H9 (cell line): ENCODE measurements around the gene TTC1. TPM values are rescaled to one million over a fixed set of nuclear protein-coding genes. Genes with fewer than 3 reads are reported as not detected.

ENCODE experiments used
- DNase-seq: peaks from one replicate; pipeline ENCODE4 v3.0.0-alpha.2; 2017
- H2AFZ ChIP-seq: one replicate; pipeline ENCODE4 v1.6.1; 2013; ENCODE audit warnings: mild to moderate bottlenecking, low read length, control low read depth, moderate library complexity
- H2AK5ac ChIP-seq: 2 replicates; pipeline ENCODE4 v1.6.1; 2013; ENCODE audit warnings: low read length, control low read depth, mixed read lengths; ENCODE audit not compliant: insufficient read length
- H2BK120ac ChIP-seq: one replicate; pipeline ENCODE4 v1.6.1; 2013; ENCODE audit warnings: low read depth, mild to moderate bottlenecking, low read length, control low read depth, inconsistent platforms; ENCODE audit not compliant: poor library complexity, severe bottlenecking
- H2BK12ac ChIP-seq: 2 replicates; pipeline ENCODE4 v1.6.1; 2013; ENCODE audit warnings: low read length, control low read depth, mixed read lengths, low read depth; ENCODE audit not compliant: insufficient read length
- H2BK15ac ChIP-seq: 2 replicates; pipeline ENCODE4 v1.6.1; 2013; ENCODE audit warnings: low read depth, low read length, control low read depth
- H2BK20ac ChIP-seq: one replicate; pipeline ENCODE4 v1.6.1; 2013; ENCODE audit warnings: low read depth, mild to moderate bottlenecking, low read length, control low read depth, inconsistent platforms; ENCODE audit not compliant: poor library complexity, severe bottlenecking
- H2BK5ac ChIP-seq: 2 replicates; pipeline ENCODE4 v1.6.1; 2013; ENCODE audit warnings: low read length, control low read depth, mixed read lengths; ENCODE audit not compliant: insufficient read length
- H3K14ac ChIP-seq: 2 replicates; pipeline ENCODE4 v1.6.1; 2013; ENCODE audit warnings: low read length, control low read depth; ENCODE audit not compliant: insufficient read depth
- H3K18ac ChIP-seq: 2 replicates; pipeline ENCODE4 v1.6.1; 2013; ENCODE audit warnings: low read depth, mild to moderate bottlenecking, mixed read lengths, low read length, control low read depth; ENCODE audit not compliant: insufficient read length
- H3K23ac ChIP-seq: 2 replicates; pipeline ENCODE4 v1.6.1; 2013; ENCODE audit warnings: low read length, control low read depth, mixed read lengths, low read depth; ENCODE audit not compliant: insufficient read length
- H3K23me2 ChIP-seq: 2 replicates; pipeline ENCODE4 v1.6.1; 2013; ENCODE audit warnings: low read depth, mild to moderate bottlenecking, mixed read lengths, low read length, control low read depth; ENCODE audit not compliant: insufficient read length, poor library complexity, severe bottlenecking
- H3K27ac ChIP-seq: 2 replicates; pipeline ENCODE4 v1.5.1; 2013; ENCODE audit warnings: low read length, control low read depth, mixed read lengths, low read depth; ENCODE audit not compliant: insufficient read length
- H3K27me3 ChIP-seq: 2 replicates; pipeline ENCODE4 v1.6.1; 2013; ENCODE audit warnings: low read length, control low read depth, inconsistent platforms; ENCODE audit not compliant: insufficient read depth
- H3K4ac ChIP-seq: 2 replicates; pipeline ENCODE4 v1.6.1; 2013; ENCODE audit warnings: low read depth, mild to moderate bottlenecking, control low read depth, inconsistent platforms, low read length, moderate library complexity
- H3K4me1 ChIP-seq: 2 replicates; pipeline ENCODE4 v1.6.1; 2013; ENCODE audit warnings: low read length, control low read depth, inconsistent platforms; ENCODE audit not compliant: insufficient read depth
- H3K4me2 ChIP-seq: 2 replicates; pipeline ENCODE4 v1.6.1; 2013; ENCODE audit warnings: low read length, control low read depth, mixed read lengths; ENCODE audit not compliant: insufficient read length, insufficient read depth
- H3K56ac ChIP-seq: 2 replicates; pipeline ENCODE4 v1.6.1; 2013; ENCODE audit warnings: low read depth, mild to moderate bottlenecking, mixed read lengths, low read length, control low read depth; ENCODE audit not compliant: insufficient read length
- H3K79me1 ChIP-seq: 2 replicates; pipeline ENCODE4 v1.6.1; 2013; ENCODE audit warnings: low read depth, mild to moderate bottlenecking, moderate library complexity, low read length, control low read depth, inconsistent platforms; ENCODE audit not compliant: insufficient read depth, poor library complexity, severe bottlenecking
- H3K79me2 ChIP-seq: 2 replicates; pipeline ENCODE4 v1.6.1; 2013; ENCODE audit warnings: low read length, control low read depth, inconsistent platforms; ENCODE audit not compliant: insufficient read depth
- H3K9ac ChIP-seq: 2 replicates; pipeline ENCODE4 v1.6.1; 2013; ENCODE audit warnings: low read length, control low read depth, mixed read lengths; ENCODE audit not compliant: insufficient read length; ENCODE audit errors: extremely low read depth
- H3K9me3 ChIP-seq: one replicate; pipeline ENCODE4 v1.6.1; 2013; ENCODE audit warnings: low read depth, low read length, inconsistent platforms; ENCODE audit not compliant: control insufficient read depth
- H3T11ph ChIP-seq: one replicate; pipeline ENCODE4 v1.6.1; 2013; ENCODE audit warnings: mild to moderate bottlenecking, low read length, control low read depth, inconsistent platforms
- H4K20me1 ChIP-seq: one replicate; pipeline ENCODE4 v1.6.1; 2013; ENCODE audit not compliant: control insufficient read depth, insufficient read length, insufficient read depth
- H4K5ac ChIP-seq: 2 replicates; pipeline ENCODE4 v1.6.1; 2013; ENCODE audit warnings: low read depth, mild to moderate bottlenecking, mixed read lengths, low read length, control low read depth; ENCODE audit not compliant: insufficient read length
- H4K8ac ChIP-seq: replicated peaks from 2 replicates; pipeline ENCODE4 v1.6.1; 2013; ENCODE audit warnings: low read length, control low read depth, mixed read lengths, low read depth; ENCODE audit not compliant: insufficient read length
- H4K91ac ChIP-seq: 2 replicates; pipeline ENCODE4 v1.6.1; 2013; ENCODE audit warnings: low read depth, mild to moderate bottlenecking, moderate library complexity, mixed read lengths, low read length, control low read depth; ENCODE audit not compliant: insufficient read length
- H3K27ac Mint-ChIP-seq, 3 experiments: 2 replicates in 2 of 3; 3 replicates in 1 of 3; pipeline ENCODE4 v1.8.0; 2020 to 2021; ENCODE audit warnings: mixed read lengths in 3 of 3, mild to moderate bottlenecking in 1 of 3, moderate library complexity in 1 of 3
- H3K27me3 Mint-ChIP-seq: 2 replicates; pipeline ENCODE4 v1.8.0; 2021; ENCODE audit warnings: low read depth, mild to moderate bottlenecking, moderate library complexity, mixed read lengths
- H3K36me3 Mint-ChIP-seq, 3 experiments: 2 replicates in 2 of 3; 3 replicates in 1 of 3; pipeline ENCODE4 v1.8.0; 2020 to 2021; ENCODE audit warnings: low read depth in 3 of 3, mixed read lengths in 3 of 3; ENCODE audit not compliant: insufficient read depth in 1 of 3
- H3K4me1 Mint-ChIP-seq, 2 experiments: 2 replicates each; pipeline ENCODE4 v1.8.0; 2020; ENCODE audit warnings: mixed read lengths in 2 of 2
- H3K4me3 Mint-ChIP-seq, 2 experiments: 2 replicates in 1 of 2; 3 replicates in 1 of 2; pipeline ENCODE4 v1.8.0; 2020 to 2021; ENCODE audit warnings: mild to moderate bottlenecking in 2 of 2, mixed read lengths in 2 of 2, moderate library complexity in 1 of 2
- H3K9me3 Mint-ChIP-seq, 2 experiments: 2 replicates in 1 of 2; 3 replicates in 1 of 2; pipeline ENCODE4 v1.8.0; 2020; ENCODE audit warnings: mild to moderate bottlenecking in 2 of 2, mixed read lengths in 2 of 2, moderate library complexity in 1 of 2
- CTCF ChIP-seq: fragments of 200-600 bp; sonication (generic); conservative IDR thresholded peaks from 3 replicates; pipeline ENCODE4 v1.8.0; 2021; ENCODE audit warnings: antibody characterized with exemption, mild to moderate bottlenecking
- WGBS: extraction: QIAGEN DNeasy Blood & Tissue Kit; methylation state at CpG from one replicate; pipeline ENCODE4 v1.1.7; 2013; ENCODE audit warnings: missing lambda C conversion rate, low lambda C conversion rate, mixed read lengths; ENCODE audit not compliant: insufficient read length; ENCODE audit errors: extremely low coverage; 5-methylcytosine and 5-hydroxymethylcytosine counted together
- total RNA-seq: library from RNA; stranded (reverse); gene quantifications from 2 replicates; pipeline ENCODE4 v1.2.1, GENCODE V29; 2021

The TTC1 gene
- total RNA-seq, 1 experiment from 2014 or later: 62.6 TPM

DNA sequence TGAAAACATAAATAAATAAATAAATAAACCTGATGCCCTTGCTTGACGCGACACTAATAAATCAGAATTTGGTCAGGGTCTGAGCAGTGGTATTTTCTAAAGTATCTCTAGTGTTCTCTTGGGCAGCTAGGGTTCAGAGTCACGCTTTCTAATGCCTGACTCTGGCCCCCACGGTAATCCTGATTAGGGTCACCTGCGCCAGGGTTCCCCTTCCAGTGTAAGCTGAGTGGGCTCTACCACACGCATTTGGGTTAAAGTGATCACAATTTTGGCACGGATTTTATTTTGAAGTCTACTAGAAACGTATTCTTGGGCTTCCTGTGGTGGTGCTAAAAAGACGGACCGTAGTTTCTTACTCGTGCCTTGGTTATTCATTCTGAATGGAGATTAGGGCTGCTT, 651 bp downstream of the TTC1 start:
- DNase-seq: no peak
- H3K56ac ChIP-seq: peak overlapping the region; percentile 47
- H3K27ac ChIP-seq: no peak overlapping the region
- no peak overlapping the region for H2BK20ac ChIP-seq
- no peaks in the 10 kb centered on the region for H4K20me1 ChIP-seq
- H3K79me1 ChIP-seq: peaks cover 9% of the 10 kb centered on the region
- H3K4me1 ChIP-seq: no peaks in the 10 kb centered on the region; the same call in 1 of the 2 replicates
- Mint-ChIP-seq H3K4me1 (peaks cover 11 to 16% of the 10 kb centered on the region in 2 experiments), H3K27ac (peak overlapping the region in 2 of 3 experiments; percentile 97 to 100; a peak in 5 of 7 replicates), H3K9me3 (no peaks in the 10 kb centered on the region; a peak in 1 of 5 replicates), H3K27me3 (no peaks in the 10 kb centered on the region; the same call in 1 of the 2 replicates), H3K36me3 (peaks cover 16 to 34% (median 27%) of the 10 kb centered on the region in 3 experiments; a peak in 6 of 7 replicates), H3K4me3 (peak overlapping the region; percentile 97 to 99)
- peak overlapping the region; percentile 66 for H2BK5ac ChIP-seq
- H4K8ac ChIP-seq: no peak overlapping the region
- no peaks in the 10 kb centered on the region for H3K27me3 ChIP-seq
- no CpG with 5 or more reads among the region's 11 CpGs for WGBS
- H3K18ac ChIP-seq: no peak overlapping the region
- H2AFZ ChIP-seq: no peak overlapping the region
- peaks cover 16% of the 10 kb centered on the region; the same call in 1 of the 2 replicates for H3K79me2 ChIP-seq
- H2BK120ac ChIP-seq: no peak overlapping the region
- H4K91ac ChIP-seq: no peak overlapping the region
- peak overlapping the region; percentile 88 for H3K4me2 ChIP-seq
- no peak overlapping the region for H2AK5ac ChIP-seq
- H2BK15ac ChIP-seq: no peak overlapping the region
- no peak overlapping the region for H3K4ac ChIP-seq
- H3K9me3 ChIP-seq: no peaks in the 10 kb centered on the region
- peak overlapping the region; percentile 98 for H3K9ac ChIP-seq
- no peak overlapping the region for H2BK12ac ChIP-seq
- no peak overlapping the region for H4K5ac ChIP-seq
- H3K23ac ChIP-seq: no peak overlapping the region
- H3K14ac ChIP-seq: no peak overlapping the region
- H3K23me2 ChIP-seq: peaks cover 9% of the 10 kb centered on the region
- no peak for TF ChIP-seq CTCF
- no peak overlapping the region for H3T11ph ChIP-seq
